Measurements from ENCODE around the gene C2.

- TF ChIP-seq EZH2 (IDR thresholded peaks at IDR 0.05; ENCODE audit: insufficient read depth, poor library complexity, severe bottlenecking) (no peak), EZH2phosphoT487 (IDR thresholded peaks at IDR 0.05; ENCODE audit: insufficient read depth, low read depth) (no peak)
Observed at GRCh38 chr6:31970604-31971271, 43.2 kb downstream of the C2 start.
